HG03196 (cell line): ENCODE measurements around the gene HUS1.
"Not testable (repeated sequence)": the region's sequence is repeated elsewhere in the genome, so short reads cannot be mapped to it uniquely, and the experiment has no call there.

ENCODE experiments used
- ATAC-seq: cut with Tn5 transposase; IDR thresholded peaks from one replicate; pipeline ENCODE4 v1.9.1; 2021; ENCODE audit not compliant: unreplicated experiment

The HUS1 gene

DNA sequence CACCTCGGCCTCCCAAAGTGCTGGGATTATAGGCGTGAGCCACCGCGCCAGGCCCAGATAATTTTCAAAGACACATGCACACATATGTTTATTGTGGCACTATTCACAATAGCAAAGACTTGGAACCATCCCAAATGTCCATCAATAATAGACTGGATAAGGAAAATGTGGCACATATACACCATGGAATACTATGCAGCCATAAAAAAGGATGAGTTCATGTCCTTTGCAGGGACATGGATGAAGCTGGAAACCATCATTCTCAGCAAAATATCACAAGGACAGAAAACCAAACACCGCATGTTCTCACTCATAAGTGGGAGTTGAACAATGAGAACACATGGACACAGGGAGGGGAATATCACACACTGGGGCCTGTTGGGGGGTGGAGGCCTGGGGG lies 1.2 kb upstream of the HUS1 start:
- not testable (repeated sequence) for ATAC-seq

DNA sequence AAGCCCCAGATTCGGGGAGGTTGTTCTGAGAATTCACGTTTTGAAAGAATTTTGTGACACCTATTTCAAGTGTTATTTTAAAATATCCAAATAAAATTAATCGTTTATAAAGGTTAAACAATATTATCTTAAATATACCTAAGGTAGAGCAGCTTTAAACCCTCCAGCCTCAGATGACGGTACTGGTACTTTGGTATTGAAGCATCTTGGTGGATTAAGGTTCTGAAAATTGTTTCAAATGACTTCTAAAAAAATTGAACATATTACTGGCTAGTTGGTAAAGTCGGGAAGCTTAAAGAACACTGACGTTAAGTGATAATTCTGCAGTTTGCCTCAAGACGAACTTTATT lies 392 bp upstream of the HUS1 start:
- ATAC-seq = no peak

DNA sequence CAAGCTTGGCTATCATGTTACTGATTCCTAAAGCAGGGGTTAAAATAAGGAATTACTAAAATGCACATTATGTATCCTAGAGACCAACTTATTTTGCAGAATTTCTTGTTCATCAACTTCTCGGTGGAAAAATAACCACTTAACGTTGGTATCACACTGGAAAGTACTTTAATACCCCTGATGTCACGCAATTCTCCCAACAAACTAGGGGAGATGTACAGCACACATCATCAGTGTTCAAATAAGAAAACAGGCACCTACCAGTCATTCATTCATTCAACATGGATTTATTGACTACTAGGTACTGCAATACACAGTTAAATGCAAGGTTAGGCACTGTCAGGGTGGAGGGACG lies 648 bp downstream of the HUS1 start:
- ATAC-seq = no peak

DNA sequence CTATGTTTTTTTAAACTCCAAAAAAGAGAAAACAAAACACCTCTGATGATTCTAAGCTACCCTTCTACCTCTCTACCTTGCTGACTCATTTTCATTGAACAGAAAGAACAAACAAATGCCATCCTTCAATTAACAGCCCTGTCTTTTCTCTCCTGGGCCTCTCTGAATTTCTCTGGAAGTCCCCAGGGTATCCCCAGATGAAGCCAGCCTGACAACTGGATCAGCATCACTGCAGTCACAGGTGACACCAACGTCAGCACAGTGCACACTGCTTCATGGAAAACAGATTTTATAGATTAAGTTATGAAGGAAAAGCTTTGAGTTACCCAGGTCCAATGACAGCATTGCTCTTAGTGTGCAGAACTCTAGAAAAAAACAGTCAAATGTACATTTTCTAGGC lies 5.7 kb downstream of the HUS1 start:
- ATAC-seq = no peak

DNA sequence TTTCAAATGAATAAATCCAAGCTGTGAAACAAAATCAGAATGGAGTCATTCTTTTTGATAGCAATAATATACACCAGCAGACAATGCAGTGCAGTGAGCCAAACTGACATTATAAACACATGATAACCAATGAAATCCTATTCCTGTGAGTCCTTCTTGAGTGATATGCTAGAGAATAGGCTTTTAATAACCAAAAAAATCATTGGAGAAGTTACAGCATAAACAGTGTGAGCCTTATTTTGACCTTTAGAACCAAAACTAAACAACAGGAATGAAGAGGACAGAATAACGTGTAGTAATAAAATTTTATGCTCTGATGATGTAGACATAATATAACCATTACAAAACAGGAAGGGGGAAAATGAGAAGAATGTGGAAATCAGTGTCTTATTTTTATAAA lies 8.7 kb downstream of the HUS1 start:
- ATAC-seq = no peak

DNA sequence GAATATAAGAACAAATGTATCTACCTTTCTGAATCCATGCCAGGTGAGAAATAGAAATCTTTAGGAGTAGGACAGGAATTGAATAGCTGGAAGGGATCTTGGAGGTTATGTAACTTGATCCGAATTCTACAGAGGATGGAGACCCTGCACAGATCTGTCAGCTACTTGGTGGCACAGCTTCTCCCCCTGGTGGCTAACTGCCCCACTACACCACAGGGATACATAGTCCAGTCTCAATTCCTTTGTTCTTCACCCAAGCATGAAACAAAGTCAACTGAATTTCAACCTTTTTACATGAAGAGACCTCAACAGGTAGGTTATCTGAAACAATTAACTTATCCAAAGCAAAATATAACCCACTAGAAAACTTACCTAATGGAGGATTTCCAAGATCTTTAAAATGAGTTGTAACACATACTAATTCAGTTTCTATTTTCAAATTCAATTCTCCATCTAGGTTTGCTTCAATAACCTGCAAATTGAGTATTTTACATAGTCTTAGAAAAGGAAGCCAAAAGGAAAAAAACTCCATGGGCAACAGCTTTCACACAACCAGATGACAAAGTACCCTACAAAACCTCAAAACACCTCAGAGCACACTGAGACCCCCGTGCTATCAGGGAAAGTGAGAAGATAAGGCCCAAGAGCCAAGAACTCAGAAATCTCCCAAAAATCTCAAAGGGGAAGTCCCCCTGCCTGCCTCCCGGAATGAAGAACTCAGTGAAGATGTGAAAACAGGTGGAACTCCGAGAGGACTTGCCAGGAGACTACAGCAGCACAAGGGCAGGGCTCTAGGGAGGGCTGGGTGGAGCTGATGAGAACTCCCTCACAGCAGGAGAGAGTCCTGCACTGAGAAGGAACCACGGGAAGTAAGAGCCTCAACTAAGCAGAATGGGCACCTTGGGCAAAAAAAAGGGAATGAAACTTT lies 10.3 kb downstream of the HUS1 start:
- ATAC-seq = peak; percentile 57

DNA sequence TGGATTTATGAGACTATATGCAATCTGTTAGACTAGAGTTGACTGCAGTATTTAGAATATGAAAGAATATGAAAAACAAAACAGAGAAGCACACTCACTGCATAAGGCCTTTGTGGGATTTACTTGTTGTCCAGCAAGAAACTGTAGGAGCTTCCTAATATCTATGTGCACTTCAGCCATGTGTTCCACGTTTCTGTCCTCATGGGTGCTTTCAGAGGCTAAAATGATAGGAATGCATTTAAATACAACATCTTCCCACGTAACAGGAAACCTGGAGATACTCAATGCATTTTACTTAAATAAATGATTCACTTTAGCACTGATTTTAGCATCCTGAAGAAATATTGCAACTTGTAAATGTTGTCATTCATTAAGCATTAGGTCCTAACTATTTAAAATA lies 11.7 kb downstream of the HUS1 start:
- ATAC-seq = no peak

DNA sequence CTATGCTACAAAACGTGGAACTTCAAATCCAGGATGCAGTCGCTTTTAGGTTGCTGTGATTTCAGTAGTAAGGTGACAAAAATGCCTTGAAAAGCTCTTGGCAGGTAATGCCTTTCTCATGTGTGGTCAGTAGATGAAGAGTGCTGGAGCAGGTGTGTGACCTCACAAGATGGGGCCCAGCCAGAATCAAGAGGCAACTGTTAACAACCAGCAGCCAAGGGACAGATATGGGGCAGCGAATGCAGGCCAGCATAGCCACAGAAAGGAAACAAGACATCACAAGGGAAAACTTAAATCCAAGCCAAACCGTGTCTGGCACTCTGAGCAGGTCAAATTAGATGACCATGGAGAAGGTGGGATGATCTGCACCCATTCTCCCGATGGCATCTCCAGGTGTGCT lies 12.3 kb downstream of the HUS1 start:
- ATAC-seq = no peak

DNA sequence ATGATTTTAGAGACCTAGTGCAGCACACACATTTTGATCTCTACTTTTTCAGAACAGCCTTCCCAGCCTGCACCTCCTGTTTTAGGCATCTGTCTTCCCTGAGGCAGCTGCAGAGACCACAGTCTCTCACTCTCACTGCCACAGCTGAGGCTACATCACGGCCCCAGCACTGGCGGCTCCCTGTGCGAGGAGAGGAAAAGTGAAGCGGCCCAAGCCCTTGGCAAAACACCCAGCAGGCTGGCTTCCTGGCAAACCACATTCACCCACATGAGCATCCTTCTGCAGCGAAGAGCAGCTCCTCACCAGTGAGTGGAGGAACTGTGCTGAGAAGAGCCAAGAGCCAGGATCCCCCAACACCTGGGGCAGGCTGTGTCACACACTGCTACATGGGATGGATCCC lies 14.0 kb downstream of the HUS1 start:
- ATAC-seq = no peak

DNA sequence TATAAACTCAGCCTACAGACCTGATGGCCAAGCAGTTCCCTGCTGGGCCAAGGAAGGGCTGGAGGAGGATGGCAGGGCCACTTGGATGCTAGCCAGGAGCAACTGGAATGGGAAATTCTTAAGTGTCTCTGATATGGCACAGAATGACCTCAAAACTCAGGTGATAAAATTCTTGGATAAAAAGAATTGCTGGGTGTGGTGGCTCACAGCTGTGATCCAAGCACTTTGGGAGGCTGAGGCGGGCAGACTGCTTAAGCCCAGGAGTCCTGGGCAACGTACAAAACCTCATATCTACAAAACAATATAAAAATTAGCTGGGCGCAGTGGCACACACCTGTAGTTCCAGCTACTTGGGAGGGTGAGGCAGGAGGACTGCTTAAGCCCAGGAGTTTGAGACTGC lies 17.2 kb downstream of the HUS1 start:
- ATAC-seq = no peak

DNA sequence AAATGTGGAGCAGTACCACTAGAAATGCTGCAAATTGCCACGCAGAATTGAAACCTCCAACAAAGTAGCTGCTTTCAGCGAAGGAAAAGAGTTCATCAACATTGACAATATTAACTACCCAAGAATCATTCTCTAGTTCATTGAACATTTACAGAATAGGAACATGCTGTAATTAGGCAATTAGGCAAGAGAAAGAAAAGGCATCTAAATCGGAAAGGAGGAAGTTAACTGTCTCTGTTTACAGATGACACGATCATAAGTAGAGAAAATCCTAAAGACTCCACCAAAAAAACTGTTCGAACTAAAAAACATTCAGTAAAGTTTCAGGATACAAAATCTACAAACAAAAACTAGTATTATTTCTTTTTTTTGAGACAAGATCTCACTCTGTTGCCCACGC lies 22.3 kb downstream of the HUS1 start:
- no peak for ATAC-seq

DNA sequence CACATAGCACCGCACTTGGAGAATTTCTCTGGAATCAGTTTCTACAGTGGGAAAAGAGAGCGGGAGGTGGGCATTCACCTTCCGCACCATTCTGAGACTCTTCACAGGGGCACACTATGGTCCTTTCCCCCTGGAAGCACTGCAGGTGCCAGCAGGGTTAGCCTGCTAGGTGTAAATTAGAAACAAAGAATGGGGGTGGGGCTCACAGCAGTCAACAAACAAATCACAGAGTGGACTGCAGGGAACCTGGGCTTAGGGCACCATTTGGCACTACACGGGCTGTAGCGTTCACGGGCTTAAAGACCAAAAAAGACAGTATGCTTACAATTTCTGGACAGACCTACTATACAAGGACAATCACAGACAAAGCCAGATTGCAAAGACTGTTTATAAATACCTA lies 23.2 kb downstream of the HUS1 start:
- no peak for ATAC-seq

DNA sequence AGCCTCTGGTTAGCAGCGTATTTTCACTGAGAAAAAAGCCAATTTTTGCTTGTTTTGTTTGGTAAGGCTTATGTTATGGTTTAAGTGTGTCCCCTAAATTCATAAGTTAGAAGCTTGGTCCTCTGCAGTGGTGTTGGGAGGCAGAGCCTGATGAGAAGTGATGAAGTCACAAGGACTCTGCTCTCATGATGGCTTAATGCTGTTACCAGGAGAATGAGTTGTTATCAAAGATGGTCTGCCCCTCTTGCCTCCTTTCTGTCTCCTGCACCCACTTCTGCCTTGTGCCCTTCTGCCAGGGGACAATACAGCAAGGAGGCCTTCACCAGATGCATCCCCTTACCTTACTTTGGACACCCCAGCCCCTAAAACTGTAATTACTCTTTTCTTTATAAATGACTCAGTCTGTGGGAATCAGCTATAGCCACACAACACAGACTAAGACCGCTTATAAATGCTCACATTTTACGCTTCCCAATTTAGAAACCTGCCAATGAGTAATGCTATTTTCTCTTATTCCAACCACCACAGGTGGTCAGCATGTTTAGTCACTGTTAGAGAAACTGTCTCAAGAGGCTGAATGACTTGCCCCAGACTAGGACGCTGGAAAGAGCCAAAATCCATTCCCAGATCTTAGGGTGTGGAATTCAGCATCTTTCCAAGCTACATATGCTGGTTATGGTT lies 25.0 kb downstream of the HUS1 start:
- ATAC-seq = no peak

DNA sequence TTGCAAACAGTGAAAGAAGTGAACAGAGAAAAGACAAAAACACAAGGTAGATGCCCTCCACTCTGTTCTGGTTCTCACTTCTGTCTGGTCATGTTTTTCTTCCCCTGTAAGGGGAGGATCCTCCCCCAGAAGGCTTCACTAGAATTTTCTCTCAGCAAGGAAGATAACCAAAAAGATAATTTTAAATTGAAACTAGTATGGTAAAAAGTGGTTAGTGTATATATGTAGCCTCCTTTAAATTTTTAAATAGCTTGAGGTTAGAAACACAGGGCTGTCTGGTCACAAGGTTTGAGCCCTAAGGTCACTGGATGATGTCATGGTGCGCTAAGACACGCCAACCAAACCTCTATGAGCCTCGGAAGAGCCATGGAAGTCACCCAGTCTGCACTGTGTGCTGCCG lies 25.6 kb downstream of the HUS1 start:
- ATAC-seq = no peak

DNA sequence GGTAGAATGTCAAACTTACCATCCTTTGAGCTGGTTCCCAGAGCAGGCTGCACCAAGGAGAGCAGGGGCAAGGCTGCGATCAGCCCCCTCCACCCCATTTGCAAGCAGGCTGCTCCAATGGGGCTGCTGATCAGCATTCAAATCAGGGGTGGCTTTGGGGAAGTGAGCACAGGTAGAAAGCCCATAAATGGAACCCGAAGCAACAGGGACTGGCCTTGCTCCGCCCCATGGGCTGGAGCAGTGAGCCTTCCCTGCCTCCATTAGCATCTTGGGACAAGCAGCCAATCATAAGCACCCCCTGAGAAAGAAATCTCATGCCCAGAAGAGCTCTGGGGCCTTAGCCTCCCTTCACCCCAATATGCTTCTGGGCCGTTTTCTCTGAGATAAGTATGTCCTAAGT lies 27.2 kb downstream of the HUS1 start:
- ATAC-seq = no peak

DNA sequence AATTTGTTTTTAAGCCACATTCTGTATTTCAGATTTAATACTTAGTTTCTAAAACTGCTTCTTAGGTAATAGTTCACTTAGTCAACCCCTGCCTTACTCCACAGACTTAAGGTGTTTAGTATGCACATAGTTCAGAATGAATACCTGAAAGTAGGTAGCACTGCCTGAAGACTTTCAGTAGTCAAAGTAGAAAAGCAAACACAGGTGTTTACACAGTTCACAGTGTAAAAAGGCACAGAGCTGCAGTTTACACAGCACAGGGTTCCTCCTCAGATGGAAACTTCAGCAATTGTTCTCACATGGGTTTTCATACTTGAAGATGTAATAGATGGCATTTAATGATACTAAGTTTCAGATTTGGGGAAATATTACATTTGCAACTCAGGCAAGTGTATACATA lies 28.0 kb downstream of the HUS1 start:
- ATAC-seq = no peak

DNA sequence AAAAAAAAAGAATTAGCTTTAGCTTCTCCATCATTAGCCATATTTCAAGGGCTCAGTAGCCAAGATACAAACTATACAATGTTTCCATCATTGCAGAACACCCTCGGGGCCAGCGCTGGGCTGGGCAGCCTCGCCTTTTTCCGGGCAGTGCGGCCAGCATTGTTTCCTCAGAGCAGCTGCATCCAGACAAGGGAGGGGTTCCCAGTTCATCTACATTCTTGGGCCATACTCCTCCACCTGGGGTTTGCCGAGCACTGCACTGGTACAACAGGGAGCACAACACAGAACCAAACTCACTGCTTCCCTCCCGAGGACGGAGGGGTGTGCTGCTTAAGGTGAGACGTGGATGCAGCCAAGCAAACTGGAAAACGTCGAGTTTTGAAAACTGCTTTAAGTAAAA lies 28.7 kb downstream of the HUS1 start:
- no peak for ATAC-seq

DNA sequence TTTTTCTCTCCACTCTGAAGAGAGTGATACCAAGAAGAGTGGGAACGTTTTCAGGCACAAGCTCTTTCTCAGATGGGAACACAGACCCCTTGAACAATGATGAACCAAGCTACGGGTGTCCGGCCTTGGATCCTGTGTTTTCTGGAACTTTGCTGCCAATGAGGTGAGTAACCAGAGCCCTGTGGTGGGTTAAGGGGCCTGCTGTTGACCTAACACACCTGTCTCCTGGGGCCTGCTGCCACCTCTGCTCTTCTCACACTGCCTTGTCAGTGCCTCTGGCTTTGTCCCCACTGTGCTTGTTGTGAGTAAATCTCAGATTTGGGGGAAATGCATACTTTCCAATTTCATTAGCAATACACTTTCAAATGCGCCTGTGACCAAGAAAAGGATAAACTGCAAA lies 29.7 kb downstream of the HUS1 start:
- no peak for ATAC-seq

DNA sequence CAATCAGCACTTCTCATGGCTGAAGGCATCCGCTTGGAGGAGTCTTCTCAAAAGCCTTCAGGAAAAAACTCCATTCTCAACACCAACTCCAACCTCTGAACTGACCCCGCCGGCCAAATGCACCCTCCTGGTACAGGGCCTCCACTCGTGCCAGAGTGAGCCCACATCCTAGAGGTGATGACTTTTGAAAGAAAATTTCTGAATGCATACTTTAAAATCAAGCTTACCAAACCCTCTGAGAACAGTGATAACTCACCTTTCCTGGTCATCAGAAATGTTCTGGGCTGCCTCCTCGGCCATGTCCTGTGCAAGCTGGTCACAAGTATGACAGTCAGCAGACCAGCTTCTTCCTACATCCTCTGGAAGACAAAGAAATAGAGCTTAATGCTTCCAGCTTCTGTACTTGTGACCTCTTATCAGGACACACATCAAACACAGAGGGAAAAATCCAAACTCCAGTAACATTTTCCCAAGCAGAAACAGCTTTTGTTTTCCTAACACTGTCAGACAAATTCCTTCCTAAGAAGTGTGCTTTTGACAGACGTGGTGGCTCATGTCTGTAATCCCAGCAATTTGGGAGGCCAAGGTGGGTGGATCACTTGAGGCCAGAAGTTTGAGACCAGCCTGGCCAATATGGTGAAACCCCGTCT lies 31.1 kb downstream of the HUS1 start, which contains the start of gene PKD1L1:
Gene PKD1L1 (minus strand): TSS at position 326 of the 650 bp plus-strand sequence. CDS start 26 bp downstream, at position 300.
- ATAC-seq = no peak

DNA sequence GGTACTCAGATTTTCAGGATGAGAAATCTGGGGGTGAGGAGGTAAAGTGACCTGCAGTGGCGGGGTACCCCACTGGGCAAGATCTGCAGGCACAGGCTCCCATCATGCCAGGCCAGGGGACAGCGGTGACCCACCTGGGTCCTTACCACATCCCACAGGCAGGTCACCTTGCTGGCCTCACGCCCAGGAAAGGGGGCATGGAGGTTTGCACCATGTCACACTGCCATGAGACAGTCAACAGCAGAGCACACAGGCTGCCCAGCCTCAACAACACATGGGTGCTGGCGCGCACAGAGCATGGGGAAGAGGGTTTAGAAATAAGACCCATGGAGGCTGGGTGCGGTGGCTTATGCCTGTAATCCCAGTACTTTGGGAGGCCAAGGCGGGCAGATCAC lies 32.1 kb downstream of the HUS1 start:
- no peak for ATAC-seq

DNA sequence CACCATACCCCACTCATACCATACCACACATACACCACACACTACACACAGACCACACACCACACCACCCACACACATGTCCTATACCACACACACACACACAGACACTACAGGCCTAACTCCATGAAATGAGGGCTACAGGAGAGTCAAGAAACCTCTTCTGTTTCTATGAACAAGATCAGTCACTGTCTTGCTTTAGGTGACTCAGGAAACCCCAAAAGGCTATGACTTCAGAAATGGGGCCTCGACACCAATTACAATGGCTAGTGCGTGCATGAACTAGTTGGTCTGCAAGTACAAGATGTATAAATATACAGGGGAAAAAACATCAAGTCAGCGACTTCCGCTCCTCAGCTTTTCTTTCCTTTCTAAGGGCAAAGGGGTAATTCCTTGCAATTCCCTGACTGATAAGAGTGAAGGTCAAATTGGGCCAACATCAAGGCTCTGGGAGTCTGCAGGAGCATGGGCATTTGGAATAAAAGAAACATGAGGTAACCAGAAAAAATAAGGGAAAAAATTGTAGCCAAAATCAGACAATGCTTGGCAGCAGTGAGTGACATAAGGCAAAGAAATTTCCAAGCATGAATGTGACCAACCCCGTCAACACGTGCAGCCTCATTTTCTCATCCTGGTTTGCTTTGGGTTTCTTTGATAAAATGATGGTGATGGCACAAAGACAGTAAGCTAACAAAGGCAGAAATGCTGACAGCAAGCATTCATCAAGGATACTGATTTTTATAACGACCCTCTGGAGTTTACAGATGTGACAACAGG lies 32.6 kb downstream of the HUS1 start:
- no peak for ATAC-seq
